Measurements from ENCODE around the gene PTPRD. TPM values are rescaled to one million over a fixed set of nuclear protein-coding genes. Genes with fewer than 3 reads are reported as not detected.

PTPRD gene
- total RNA-seq, 1 experiment from 2014 or later: 32.5 TPM

- WGBS (ENCODE audit: extremely low coverage, insufficient read length, low lambda C conversion rate): no CpG with 5 or more reads among the region's 4 CpGs
- H3T11ph ChIP-seq (ENCODE audit: low read length): no peak overlapping the region
- no peak overlapping the region for H3K4ac ChIP-seq (ENCODE audit: low read depth, low read length)
- H4K91ac ChIP-seq (ENCODE audit: insufficient read length, low read depth, low read length): no peak overlapping the region
- H4K8ac ChIP-seq (replicated peaks; ENCODE audit: insufficient read length, low read depth, low read length): no peak overlapping the region
- no peaks in the 10 kb centered on the region for H3K79me2 ChIP-seq (ENCODE audit: insufficient read depth, low read length)
- no peaks in the 10 kb centered on the region for H3K9me3 ChIP-seq (ENCODE audit: control insufficient read depth, low read depth, low read length)
- no peaks in the 10 kb centered on the region for H3K27me3 Mint-ChIP-seq (ENCODE audit: low read depth)
- H3K4me2 ChIP-seq (ENCODE audit: insufficient read depth, insufficient read length, low read length): no peak overlapping the region
- H3K79me1 ChIP-seq (ENCODE audit: insufficient read depth, low read depth, low read length, poor library complexity, severe bottlenecking): no peaks in the 10 kb centered on the region
- H3K14ac ChIP-seq (ENCODE audit: insufficient read depth, low read length): no peak overlapping the region
- H2BK120ac ChIP-seq (ENCODE audit: low read depth, low read length, poor library complexity, severe bottlenecking): no peak overlapping the region
- H3K27ac ChIP-seq (ENCODE audit: insufficient read length, low read depth, low read length): no peak overlapping the region
- no peak overlapping the region for H2BK12ac ChIP-seq (ENCODE audit: insufficient read length, low read depth, low read length)
- H3K27me3 ChIP-seq (ENCODE audit: insufficient read depth, low read length): no peaks in the 10 kb centered on the region
- no peaks in the 10 kb centered on the region for H3K4me1 Mint-ChIP-seq
- DNase-seq: no peak
- no peaks in the 10 kb centered on the region for H4K20me1 ChIP-seq (ENCODE audit: control insufficient read depth, insufficient read depth, insufficient read length)
- H3K23me2 ChIP-seq (ENCODE audit: insufficient read length, low read depth, low read length, poor library complexity, severe bottlenecking): no peaks in the 10 kb centered on the region
- no peak overlapping the region for H2AK5ac ChIP-seq (ENCODE audit: insufficient read length, low read length)
- H3K4me1 ChIP-seq (ENCODE audit: insufficient read depth, low read length): no peaks in the 10 kb centered on the region; the same call in 1 of the 2 replicates
- no peak overlapping the region for H2BK20ac ChIP-seq (ENCODE audit: low read depth, low read length, poor library complexity, severe bottlenecking)
- no peak overlapping the region for H2BK5ac ChIP-seq (ENCODE audit: insufficient read length, low read length)
- H3K9ac ChIP-seq (ENCODE audit: extremely low read depth, insufficient read length, low read length): no peak overlapping the region
- H3K36me3 Mint-ChIP-seq (ENCODE audit: insufficient read depth in 1 of 3, low read depth in 3 of 3): no peaks in the 10 kb centered on the region
- H3K18ac ChIP-seq (ENCODE audit: insufficient read length, low read depth, low read length): no peak overlapping the region
- H4K5ac ChIP-seq (ENCODE audit: insufficient read length, low read depth, low read length): no peak overlapping the region
- TF ChIP-seq CTCF (conservative IDR thresholded peaks at IDR 0.05): no peak
- no peak overlapping the region for H2BK15ac ChIP-seq (ENCODE audit: low read depth, low read length)
- H3K23ac ChIP-seq (ENCODE audit: insufficient read length, low read depth, low read length): no peak overlapping the region
- no peak overlapping the region for H3K27ac Mint-ChIP-seq
- no peak overlapping the region for H3K56ac ChIP-seq (ENCODE audit: insufficient read length, low read depth, low read length)
- H2AFZ ChIP-seq (ENCODE audit: low read length): no peak overlapping the region
- H3K9me3 Mint-ChIP-seq: no peaks in the 10 kb centered on the region
- no peak overlapping the region for H3K4me3 Mint-ChIP-seq
Measured at GRCh38 chr9:8553444-8553843, 2059.4 kb downstream of the PTPRD start.

Measured in H9 (cell line).